ENCODE data around the gene HBD.

The HBD gene

DNA sequence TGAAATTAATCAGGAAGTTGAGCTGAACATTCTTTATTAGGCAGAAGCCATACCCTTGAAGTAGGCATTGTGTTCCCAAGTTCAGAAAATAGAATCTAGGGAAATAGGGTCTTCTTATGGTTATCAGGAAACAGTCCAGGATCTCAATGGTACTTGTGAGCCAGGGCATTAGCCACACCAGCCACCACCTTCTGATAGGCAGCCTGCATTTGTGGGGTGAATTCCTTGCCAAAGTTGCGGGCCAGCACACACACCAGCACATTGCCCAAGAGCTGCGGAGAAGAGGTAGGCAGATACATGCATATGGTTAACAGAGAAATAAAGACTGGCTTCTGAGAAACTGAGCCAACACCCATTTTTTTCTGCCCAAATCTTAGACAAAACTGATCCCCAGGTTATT lies 1.5 kb downstream of the HBD start:
- no peak for DNase-seq (ENCODE audit: low read depth in 2 of 2)
- H3K4me3 ChIP-seq (replicated peaks in 1 of 2; ENCODE audit: low read depth in 2 of 2, low read length in 2 of 2): no peak overlapping the region
- TF ChIP-seq, protein P1, sequence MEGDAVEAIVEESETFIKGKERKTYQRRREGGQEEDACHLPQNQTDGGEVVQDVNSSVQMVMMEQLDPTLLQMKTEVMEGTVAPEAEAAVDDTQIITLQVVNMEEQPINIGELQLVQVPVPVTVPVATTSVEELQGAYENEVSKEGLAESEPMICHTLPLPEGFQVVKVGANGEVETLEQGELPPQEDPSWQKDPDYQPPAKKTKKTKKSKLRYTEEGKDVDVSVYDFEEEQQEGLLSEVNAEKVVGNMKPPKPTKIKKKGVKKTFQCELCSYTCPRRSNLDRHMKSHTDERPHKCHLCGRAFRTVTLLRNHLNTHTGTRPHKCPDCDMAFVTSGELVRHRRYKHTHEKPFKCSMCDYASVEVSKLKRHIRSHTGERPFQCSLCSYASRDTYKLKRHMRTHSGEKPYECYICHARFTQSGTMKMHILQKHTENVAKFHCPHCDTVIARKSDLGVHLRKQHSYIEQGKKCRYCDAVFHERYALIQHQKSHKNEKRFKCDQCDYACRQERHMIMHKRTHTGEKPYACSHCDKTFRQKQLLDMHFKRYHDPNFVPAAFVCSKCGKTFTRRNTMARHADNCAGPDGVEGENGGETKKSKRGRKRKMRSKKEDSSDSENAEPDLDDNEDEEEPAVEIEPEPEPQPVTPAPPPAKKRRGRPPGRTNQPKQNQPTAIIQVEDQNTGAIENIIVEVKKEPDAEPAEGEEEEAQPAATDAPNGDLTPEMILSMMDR (IDR thresholded peaks at IDR 0.05; ENCODE audit: low read depth, low read length): no peak

GRCh38 chr11:5232176-5232575 lies 2.1 kb downstream of the HBD start:
- TF ChIP-seq, protein P1 (IDR thresholded peaks at IDR 0.05; ENCODE audit: low read depth, low read length): no peak
- H3K4me3 ChIP-seq (replicated peaks in 1 of 2; ENCODE audit: low read depth in 2 of 2, low read length in 2 of 2): no peak overlapping the region
- no peak for DNase-seq (ENCODE audit: low read depth in 2 of 2)

DNA sequence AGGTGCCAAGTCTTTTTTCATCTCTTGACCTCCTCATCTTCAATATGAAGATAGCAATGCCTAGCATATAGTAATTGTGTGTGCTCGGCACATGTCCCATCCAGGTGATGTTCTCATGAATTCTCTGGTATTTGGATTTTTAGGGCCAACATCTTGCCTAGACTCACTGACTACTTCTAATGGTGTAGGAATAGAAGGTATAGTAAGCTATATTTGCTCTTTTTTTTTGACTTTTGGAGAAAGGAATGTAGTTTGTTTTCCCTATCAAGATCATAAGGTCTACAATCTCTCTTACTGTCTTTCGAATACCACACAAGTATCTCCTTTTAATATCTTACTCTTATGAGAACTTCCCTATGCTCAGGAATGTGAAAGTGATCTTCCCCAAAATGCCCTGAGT lies 3.2 kb downstream of the HBD start:
- no peak for DNase-seq (ENCODE audit: low read depth in 2 of 2)
- TF ChIP-seq, protein P1 (IDR thresholded peaks at IDR 0.05; ENCODE audit: low read depth, low read length): no peak
- no peak overlapping the region for H3K4me3 ChIP-seq (replicated peaks in 1 of 2; ENCODE audit: low read depth in 2 of 2, low read length in 2 of 2)

GRCh38 chr11:5230266-5230665 lies 4.0 kb downstream of the HBD start:
- TF ChIP-seq, protein P1 (IDR thresholded peaks at IDR 0.05; ENCODE audit: low read depth, low read length): no peak
- H3K4me3 ChIP-seq (replicated peaks in 1 of 2; ENCODE audit: low read depth in 2 of 2, low read length in 2 of 2): no peak overlapping the region
- no peak for DNase-seq (ENCODE audit: low read depth in 2 of 2)

GRCh38 chr11:5229796-5230195 lies 4.5 kb downstream of the HBD start:
- no peak overlapping the region for H3K4me3 ChIP-seq (replicated peaks in 1 of 2; ENCODE audit: low read depth in 2 of 2, low read length in 2 of 2)
- TF ChIP-seq, protein P1 (IDR thresholded peaks at IDR 0.05; ENCODE audit: low read depth, low read length): no peak
- DNase-seq (ENCODE audit: low read depth in 2 of 2): no peak

DNA sequence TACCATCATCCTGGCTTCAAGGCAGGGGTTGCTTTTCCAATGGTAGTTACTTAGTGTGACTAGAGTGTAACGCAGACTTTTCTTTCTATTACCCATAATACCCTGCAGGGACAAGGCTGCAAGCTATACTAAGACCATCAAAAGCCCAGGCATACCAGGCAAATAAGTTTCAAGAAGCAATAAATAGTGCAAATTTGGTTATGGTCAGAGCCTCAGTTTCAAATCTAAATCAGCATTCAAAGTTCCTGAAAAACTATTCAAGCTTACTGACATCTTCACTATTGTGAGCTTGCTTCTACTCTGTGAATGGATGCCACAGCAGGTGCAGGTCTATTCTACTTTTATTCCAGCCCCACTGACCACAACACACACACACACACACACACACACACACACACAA lies 4.9 kb downstream of the HBD start:
- TF ChIP-seq, protein P1 (IDR thresholded peaks at IDR 0.05; ENCODE audit: low read depth, low read length): no peak
- no peak for DNase-seq (ENCODE audit: low read depth in 2 of 2)
- no peak overlapping the region for H3K4me3 ChIP-seq (replicated peaks in 1 of 2; ENCODE audit: low read depth in 2 of 2, low read length in 2 of 2)

DNA sequence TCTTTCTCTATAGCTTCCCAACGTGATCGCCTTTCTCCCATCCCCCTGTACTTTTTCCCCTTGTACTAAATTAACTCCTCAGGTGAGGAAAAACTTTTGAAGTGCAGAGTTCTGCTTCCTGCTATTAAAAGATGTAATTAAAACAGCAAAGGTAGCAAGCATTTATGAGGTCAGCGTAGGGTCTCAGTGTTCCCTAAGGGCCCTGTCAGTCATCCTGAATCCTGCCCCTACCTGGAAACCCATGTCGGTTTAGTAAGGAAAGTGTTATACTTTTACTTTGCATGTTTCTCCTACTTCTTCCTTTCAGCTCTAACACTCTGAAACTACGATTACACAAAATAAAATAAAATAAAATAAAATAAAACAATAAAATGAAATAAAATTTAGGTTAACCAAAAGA lies 6.2 kb downstream of the HBD start:
- TF ChIP-seq, protein P1 (IDR thresholded peaks at IDR 0.05; ENCODE audit: low read depth, low read length): no peak
- DNase-seq (ENCODE audit: low read depth in 2 of 2): no peak
- H3K4me3 ChIP-seq (replicated peaks in 1 of 2; ENCODE audit: low read depth in 2 of 2, low read length in 2 of 2): no peak overlapping the region
